Panc1 (cell line): ENCODE results near the gene TRIM44. TPM values are rescaled to one million over a fixed set of nuclear protein-coding genes. Genes with fewer than 3 reads are reported as not detected.

Experiments used
- ATAC-seq: fragments of 200-7000 bp; cut with Tn5 transposase; 2 replicates; pipeline ENCODE4 v1.9.1; 2020; ENCODE audit warnings: mild to moderate bottlenecking, moderate library complexity
- BruUV-seq: library from RNA; stranded (reverse); fragments of 400-500 nt; replicated peaks from 2 replicates; lab custom pipeline; 2021; lab: Mats Ljungman, UMichigan
- CTCF ChIA-PET: fragments of 300-600 bp; sonication (Branson Sonifier 250); formaldehyde crosslinking; loops from one replicate; lab custom pipeline; 2022; ENCODE audit warnings: antibody characterized with exemption; lab: Charles Lee
- POLR2A ChIA-PET: fragments of 300-600 bp; sonication (Branson Sonifier 250); formaldehyde crosslinking; loops from one replicate; lab custom pipeline; 2022; ENCODE audit warnings: antibody characterized with exemption; lab: Charles Lee
- DNase-seq: peaks from one replicate; pipeline ENCODE4 v3.0.0-alpha.2; 2010; ENCODE audit warnings: low read depth, low spot score
- H3K27ac ChIP-seq: 2 replicates; pipeline ENCODE4 v1.5.1; 2011; ENCODE audit warnings: mild to moderate bottlenecking, low read length, inconsistent platforms
- H3K27me3 ChIP-seq: fragments of 200-500 bp; sonication (Bioruptor generic); 2 replicates; pipeline ENCODE4 v1.6.0; 2014; ENCODE audit warnings: low read length, inconsistent platforms; ENCODE audit not compliant: control insufficient read depth, insufficient read depth
- H3K36me3 ChIP-seq: fragments of 200-500 bp; sonication (Bioruptor generic); 2 replicates; pipeline ENCODE4 v1.5.1; 2014; ENCODE audit warnings: inconsistent platforms, mild to moderate bottlenecking, low read length, moderate library complexity; ENCODE audit not compliant: control insufficient read depth, insufficient read depth
- H3K4me1 ChIP-seq: 2 replicates; pipeline ENCODE4 v1.5.1; 2011; ENCODE audit warnings: inconsistent platforms, mild to moderate bottlenecking, low read length, moderate library complexity; ENCODE audit not compliant: control insufficient read depth, insufficient read depth
- H3K4me3 ChIP-seq, 2 experiments: 2 replicates each; pipeline ENCODE4 v1.5.1; 2011 to 2012; ENCODE audit warnings: low read depth in 2 of 2, low read length in 2 of 2, mild to moderate bottlenecking in 2 of 2, inconsistent platforms in 1 of 2, moderate library complexity in 1 of 2
- H3K9me3 ChIP-seq: fragments of 200-500 bp; sonication (Bioruptor generic); 2 replicates; pipeline ENCODE4 v1.5.1; 2014; ENCODE audit warnings: low read depth, mild to moderate bottlenecking, inconsistent platforms, low read length, moderate library complexity; ENCODE audit not compliant: control insufficient read depth, insufficient read depth
- CTCF ChIP-seq: fragments of 450-650 bp; IDR thresholded peaks from 2 replicates; pipeline ENCODE4 v1.5.1; 2017; ENCODE audit warnings: mild to moderate bottlenecking
- POLR2AphosphoS5 ChIP-seq: IDR thresholded peaks from 2 replicates; pipeline ENCODE4 v1.6.1; 2012; ENCODE audit warnings: mild to moderate bottlenecking, low read depth, low read length, moderate library complexity
- REST ChIP-seq, 2 experiments: IDR thresholded peaks; 2 replicates each; pipeline ENCODE4 v1.6.1; 2011 to 2012; ENCODE audit warnings: low read depth in 2 of 2, control low read depth in 1 of 2, low read length in 1 of 2, mild to moderate bottlenecking in 1 of 2, moderate library complexity in 1 of 2; ENCODE audit not compliant: insufficient read depth in 1 of 2
- SIN3A ChIP-seq: IDR thresholded peaks from 2 replicates; pipeline ENCODE4 v1.6.1; 2012; ENCODE audit warnings: low read depth, mild to moderate bottlenecking, low read length, moderate library complexity, borderline replicate concordance; ENCODE audit not compliant: insufficient read depth
- TCF7L2 ChIP-seq: IDR thresholded peaks from 2 replicates; pipeline ENCODE4 v1.6.1; 2011; ENCODE audit warnings: mild to moderate bottlenecking, low read depth, low read length, inconsistent platforms
- in situ Hi-C: cut with HindIII; loops from 2 replicates; pipeline ENCODE4 v1.10.0; 2016; ENCODE audit warnings: low sequenced_read_pairs, low pct_unique_long_range_greater_than_20kb
- intact Hi-C: fragments of 100-400 bp; cut with micrococcal nuclease; formaldehyde crosslinking; loops from one replicate; pipeline ENCODE4 v1.10.0; 2022; ENCODE audit not compliant: unreplicated experiment
- total RNA-seq: library from RNA; stranded (reverse); gene quantifications from one replicate; pipeline ENCODE4 v1.2.1, GENCODE V29; 2021; ENCODE audit not compliant: unreplicated experiment

TRIM44 gene
- total RNA-seq, 1 experiment from 2014 or later: 80.3 TPM

- DNase-seq: peak; percentile 25
- no TSS peak for BruUV-seq
- in situ Hi-C loops (no loop called here), intact Hi-C loops (no loop called here)
- Histone ChIP-seq H3K27me3 (no peaks in the 10 kb centered on the region), H3K9me3 (no peaks in the 10 kb centered on the region), H3K36me3 (no peaks in the 10 kb centered on the region), H3K4me3 (no peak overlapping the region), H3K4me1 (peaks cover 16% of the 10 kb centered on the region), H3K27ac (peak overlapping the region; percentile 68)
- ChIA-PET CTCF (interaction anchor here (1.0 kb wide), 1 partner anchor 26 kb away, joined by 4 read pairs; no protein-coding TSS in a partner anchor), POLR2A (no interaction called here)
- TF ChIP-seq TCF7L2 (no peak), POLR2AphosphoS5 (no peak), SIN3A (no peak), CTCF (no peak), REST (IDR thresholded peaks at IDR 0.05; ENCODE audit: insufficient read depth in 1 of 2, low read depth in 2 of 2, low read length in 1 of 2) (no peak)
- ATAC-seq: peak; percentile 89
These were observed 134.0 kb downstream of the TRIM44 start for GRCh38 chr11:35796562-35796961.

GRCh38 chr11:35798423-35798822 lies 135.8 kb downstream of the TRIM44 start:
- no peaks in the 10 kb centered on the region for H3K36me3 ChIP-seq
- BruUV-seq: no TSS peak
- no peaks in the 10 kb centered on the region for H3K9me3 ChIP-seq
- TF ChIP-seq POLR2AphosphoS5 (no peak), REST (IDR thresholded peaks at IDR 0.05; ENCODE audit: insufficient read depth in 1 of 2, low read depth in 2 of 2, low read length in 1 of 2) (no peak), SIN3A (no peak), TCF7L2 (no peak), CTCF (no peak)
- DNase-seq (no peak), ATAC-seq (no peak)
- H3K4me3 ChIP-seq: no peak overlapping the region
- in situ Hi-C loops (no loop called here), intact Hi-C loops (no loop called here)
- H3K4me1 ChIP-seq: peaks cover 18% of the 10 kb centered on the region
- ChIA-PET POLR2A (no interaction called here), CTCF (interaction anchor here (1.4 kb wide), 1 partner anchor 24 kb away, joined by 11 read pairs; no protein-coding TSS in a partner anchor)
- H3K27ac ChIP-seq: no peak overlapping the region
- no peaks in the 10 kb centered on the region for H3K27me3 ChIP-seq
